ENCODE data around the gene RCAN2. TPM values are rescaled to one million over a fixed set of nuclear protein-coding genes. Genes with fewer than 3 reads are reported as not detected.

The RCAN2 gene
- total RNA-seq, 4 donors from 2014 or later, result 46.9 to 289 (median 171) TPM

GRCh38 chr6:46290421-46291274 lies 200.6 kb downstream of the RCAN2 start:
- Histone ChIP-seq H3K27ac (no peak overlapping the region), H3K27me3 (no peaks in the 10 kb centered on the region), H3K4me3 (no peak overlapping the region), H3K9me3 (no peaks in the 10 kb centered on the region), H3K4me1 (peaks cover 5 to 47% (median 6%) of the 10 kb centered on the region in 3 donors), H3K36me3 (no peaks in the 10 kb centered on the region)
- WGBS, 2 donors (ENCODE audit: low coverage in 1 of 2), result 13 to 21% methylated on average over 4 of the region's 4 CpGs
- TF ChIP-seq POLR2AphosphoS5 (IDR thresholded peaks at IDR 0.05) (no peak), EP300 (IDR thresholded peaks at IDR 0.05) (no peak), POLR2A (IDR thresholded peaks at IDR 0.05) (no peak)
- TF ChIP-seq, protein P1, sequence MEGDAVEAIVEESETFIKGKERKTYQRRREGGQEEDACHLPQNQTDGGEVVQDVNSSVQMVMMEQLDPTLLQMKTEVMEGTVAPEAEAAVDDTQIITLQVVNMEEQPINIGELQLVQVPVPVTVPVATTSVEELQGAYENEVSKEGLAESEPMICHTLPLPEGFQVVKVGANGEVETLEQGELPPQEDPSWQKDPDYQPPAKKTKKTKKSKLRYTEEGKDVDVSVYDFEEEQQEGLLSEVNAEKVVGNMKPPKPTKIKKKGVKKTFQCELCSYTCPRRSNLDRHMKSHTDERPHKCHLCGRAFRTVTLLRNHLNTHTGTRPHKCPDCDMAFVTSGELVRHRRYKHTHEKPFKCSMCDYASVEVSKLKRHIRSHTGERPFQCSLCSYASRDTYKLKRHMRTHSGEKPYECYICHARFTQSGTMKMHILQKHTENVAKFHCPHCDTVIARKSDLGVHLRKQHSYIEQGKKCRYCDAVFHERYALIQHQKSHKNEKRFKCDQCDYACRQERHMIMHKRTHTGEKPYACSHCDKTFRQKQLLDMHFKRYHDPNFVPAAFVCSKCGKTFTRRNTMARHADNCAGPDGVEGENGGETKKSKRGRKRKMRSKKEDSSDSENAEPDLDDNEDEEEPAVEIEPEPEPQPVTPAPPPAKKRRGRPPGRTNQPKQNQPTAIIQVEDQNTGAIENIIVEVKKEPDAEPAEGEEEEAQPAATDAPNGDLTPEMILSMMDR (IDR thresholded peaks at IDR 0.05), result no peak
- ATAC-seq, result no peak

DNA sequence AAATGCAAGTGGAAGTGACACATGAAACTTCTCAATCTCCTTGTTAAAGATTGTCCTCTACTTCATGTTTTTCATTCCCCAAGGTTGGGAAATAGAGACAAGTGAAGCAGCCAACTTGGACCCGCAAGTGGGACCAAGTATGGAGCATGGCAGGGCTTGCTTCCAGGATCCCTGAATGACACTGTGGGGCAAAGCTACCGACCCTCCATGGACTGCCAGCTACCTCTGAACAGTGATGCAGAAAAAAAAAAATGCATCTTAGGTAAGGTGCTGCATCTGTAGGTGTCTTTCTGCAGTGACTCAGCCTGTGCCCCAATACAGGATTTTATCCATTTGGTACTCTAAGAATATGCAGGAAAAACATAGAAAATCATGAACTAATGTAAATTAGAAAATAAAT lies 201.4 kb downstream of the RCAN2 start:
- Histone ChIP-seq H3K4me1 (peaks cover 5 to 47% (median 6%) of the 10 kb centered on the region in 3 donors), H3K36me3 (no peaks in the 10 kb centered on the region), H3K27me3 (no peaks in the 10 kb centered on the region), H3K27ac (no peak overlapping the region), H3K9me3 (no peaks in the 10 kb centered on the region), H3K4me3 (no peak overlapping the region)
- WGBS, 2 donors (ENCODE audit: low coverage in 1 of 2), result 83% methylated on average over 2 of the region's 2 CpGs; no CpG with 5 or more reads in 1 of the 2 donors
- no peak for ATAC-seq
- no peak for TF ChIP-seq POLR2A (IDR thresholded peaks at IDR 0.05)
- TF ChIP-seq, protein P1 (IDR thresholded peaks at IDR 0.05), result no peak
- no peak for TF ChIP-seq POLR2AphosphoS5 (IDR thresholded peaks at IDR 0.05)
- TF ChIP-seq EP300 (IDR thresholded peaks at IDR 0.05), result no peak

GRCh38 chr6:46288835-46289234 lies 202.4 kb downstream of the RCAN2 start:
- ATAC-seq, result no peak
- 89 to 92% methylated on average over 3 of the region's 3 CpGs for WGBS, 2 donors (ENCODE audit: low coverage in 1 of 2)
- Histone ChIP-seq H3K27me3 (no peaks in the 10 kb centered on the region), H3K36me3 (no peaks in the 10 kb centered on the region), H3K4me3 (no peak overlapping the region), H3K4me1 (peaks cover 5 to 46% (median 6%) of the 10 kb centered on the region in 3 donors), H3K27ac (no peak overlapping the region), H3K9me3 (no peaks in the 10 kb centered on the region)
- no peak for TF ChIP-seq POLR2A (IDR thresholded peaks at IDR 0.05)
- TF ChIP-seq EP300 (IDR thresholded peaks at IDR 0.05), result no peak
- no peak for TF ChIP-seq POLR2AphosphoS5 (IDR thresholded peaks at IDR 0.05)
- TF ChIP-seq, protein P1 (IDR thresholded peaks at IDR 0.05), result no peak

GRCh38 chr6:46287681-46288080 lies 203.6 kb downstream of the RCAN2 start:
- TF ChIP-seq POLR2A (IDR thresholded peaks at IDR 0.05) (no peak), EP300 (IDR thresholded peaks at IDR 0.05) (no peak), POLR2AphosphoS5 (IDR thresholded peaks at IDR 0.05) (no peak)
- TF ChIP-seq, protein P1 (IDR thresholded peaks at IDR 0.05), result no peak
- WGBS, 2 donors (ENCODE audit: low coverage in 1 of 2), result 61 to 83% methylated on average over 5 of the region's 5 CpGs
- Histone ChIP-seq H3K4me3 (no peak overlapping the region), H3K9me3 (no peaks in the 10 kb centered on the region), H3K27me3 (no peaks in the 10 kb centered on the region), H3K4me1 (peaks cover 5 to 41% (median 6%) of the 10 kb centered on the region in 3 donors), H3K27ac (no peak overlapping the region), H3K36me3 (no peaks in the 10 kb centered on the region)
- no peak for ATAC-seq

DNA sequence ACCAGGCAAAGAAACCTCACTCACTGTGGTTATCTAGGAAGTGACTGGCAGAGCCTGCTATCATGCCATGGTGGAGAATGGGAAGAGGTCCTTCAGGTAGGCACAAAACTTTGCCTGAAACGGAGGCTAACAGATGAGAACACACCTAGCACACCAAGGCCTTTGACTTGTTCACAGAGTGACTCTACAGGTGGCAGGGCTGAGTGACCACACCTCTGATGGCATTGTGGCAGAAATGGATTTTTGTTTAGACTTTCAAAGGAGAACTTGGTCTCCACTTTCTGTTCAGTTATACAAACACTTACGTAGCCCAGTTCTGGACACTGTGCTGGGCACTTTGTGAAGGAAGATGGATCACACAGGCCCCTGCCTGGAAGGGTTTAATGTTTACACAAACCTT lies 204.2 kb downstream of the RCAN2 start:
- no peaks in the 10 kb centered on the region for H3K27me3 ChIP-seq
- H3K9me3 ChIP-seq, result no peaks in the 10 kb centered on the region
- no peaks in the 10 kb centered on the region for H3K36me3 ChIP-seq
- peaks cover 5 to 41% (median 6%) of the 10 kb centered on the region in 3 donors for H3K4me1 ChIP-seq
- no peak overlapping the region for H3K4me3 ChIP-seq
- H3K27ac ChIP-seq, result no peak overlapping the region
- 92 to 95% methylated on average over 2 of the region's 2 CpGs for WGBS, 2 donors (ENCODE audit: low coverage in 1 of 2)
- TF ChIP-seq, protein P1 (IDR thresholded peaks at IDR 0.05), result no peak
- no peak for TF ChIP-seq EP300 (IDR thresholded peaks at IDR 0.05)
- TF ChIP-seq POLR2AphosphoS5 (IDR thresholded peaks at IDR 0.05), result no peak
- no peak for TF ChIP-seq POLR2A (IDR thresholded peaks at IDR 0.05)
- ATAC-seq, result no peak

Data from gastroesophageal sphincter (tissue), 4 donors.